HEK293 (cell line): ENCODE measurements around the gene MRPS18A.
A peak's percentile ranks its signal among the peaks of the same experiment; 100 is the strongest.

Experiments
- FEZF1 ChIP-seq: fragments of 450-650 bp; formaldehyde crosslinking; IDR thresholded peaks from 2 replicates; pipeline ENCODE4 v1.5.1; 2016; ENCODE audit warnings: missing biosample characterization, missing genetic modification characterization
- KLF7 ChIP-seq: fragments of 450-650 bp; formaldehyde crosslinking; IDR thresholded peaks from 2 replicates; pipeline ENCODE4 v1.5.1; 2016; ENCODE audit warnings: missing biosample characterization, missing genetic modification characterization, borderline replicate concordance
- MEIS1 ChIP-seq: sonication (generic); formaldehyde crosslinking; IDR thresholded peaks from 2 replicates; pipeline ENCODE4 v1.8.1; 2022; ENCODE audit warnings: missing genetic modification reagents, mild to moderate bottlenecking, borderline replicate concordance
- SP7 ChIP-seq: fragments of 450-650 bp; formaldehyde crosslinking; IDR thresholded peaks from 2 replicates; pipeline ENCODE4 v1.5.1; 2016; ENCODE audit warnings: missing biosample characterization, missing genetic modification characterization
- TRIM28 ChIP-seq: IDR thresholded peaks from 2 replicates; pipeline ENCODE4 v1.6.1; 2011; ENCODE audit warnings: low read length, control low read depth, borderline replicate concordance
- ZBTB20 ChIP-seq: fragments of 450-650 bp; formaldehyde crosslinking; IDR thresholded peaks from 2 replicates; pipeline ENCODE4 v1.5.1; 2016; ENCODE audit warnings: missing biosample characterization, missing genetic modification characterization
- ZBTB7A ChIP-seq: fragments of 450-650 bp; formaldehyde crosslinking; IDR thresholded peaks from 2 replicates; pipeline ENCODE4 v1.5.1; 2016; ENCODE audit warnings: low read depth, missing biosample characterization, missing genetic modification characterization
- ZBTB8A ChIP-seq: fragments of 450-650 bp; formaldehyde crosslinking; IDR thresholded peaks from 2 replicates; pipeline ENCODE4 v1.5.1; 2016; ENCODE audit warnings: missing biosample characterization, missing genetic modification characterization
- ZNF184 ChIP-seq: fragments of 450-650 bp; IDR thresholded peaks from 2 replicates; pipeline ENCODE4 v1.5.1; 2018; ENCODE audit warnings: missing biosample characterization, mild to moderate bottlenecking, missing genetic modification characterization
- ZNF19 ChIP-seq: fragments of 450-650 bp; formaldehyde crosslinking; IDR thresholded peaks from 2 replicates; pipeline ENCODE4; 2016; ENCODE audit warnings: missing biosample characterization, missing genetic modification characterization, low read depth
- ZNF211 ChIP-seq: fragments of 450-650 bp; formaldehyde crosslinking; IDR thresholded peaks from 2 replicates; pipeline ENCODE4 v1.5.1; 2016; ENCODE audit warnings: low read depth, missing biosample characterization, missing genetic modification characterization
- ZNF311 ChIP-seq: fragments of 450-650 bp; formaldehyde crosslinking; IDR thresholded peaks from 2 replicates; pipeline ENCODE4 v1.5.1; 2017; ENCODE audit warnings: missing biosample characterization, missing genetic modification characterization, borderline replicate concordance
- ZNF514 ChIP-seq: fragments of 450-650 bp; formaldehyde crosslinking; IDR thresholded peaks from 2 replicates; pipeline ENCODE4 v1.5.1; 2016; ENCODE audit warnings: missing biosample characterization, missing genetic modification characterization
- ZNF530 ChIP-seq: fragments of 450-650 bp; formaldehyde crosslinking; IDR thresholded peaks from 2 replicates; pipeline ENCODE4 v1.5.1; 2016; ENCODE audit warnings: low read depth, missing biosample characterization, missing genetic modification characterization
- ZNF548 ChIP-seq: fragments of 450-650 bp; formaldehyde crosslinking; IDR thresholded peaks from 2 replicates; pipeline ENCODE4 v1.5.1; 2016; ENCODE audit warnings: missing biosample characterization, missing genetic modification characterization
- ZNF585B ChIP-seq: fragments of 450-650 bp; formaldehyde crosslinking; IDR thresholded peaks from 2 replicates; pipeline ENCODE4 v1.5.1; 2016; ENCODE audit warnings: missing biosample characterization, missing genetic modification characterization
- ZNF610 ChIP-seq: fragments of 450-650 bp; formaldehyde crosslinking; IDR thresholded peaks from 2 replicates; pipeline ENCODE4 v1.5.1; 2016; ENCODE audit warnings: missing biosample characterization, missing genetic modification characterization, borderline replicate concordance
- ZNF670 ChIP-seq: fragments of 450-650 bp; formaldehyde crosslinking; IDR thresholded peaks from 2 replicates; pipeline ENCODE4 v1.5.1; 2016; ENCODE audit warnings: missing biosample characterization, missing genetic modification characterization, low read depth
- ZNF701 ChIP-seq: fragments of 450-650 bp; formaldehyde crosslinking; IDR thresholded peaks from 2 replicates; pipeline ENCODE4 v1.5.1; 2016; ENCODE audit warnings: missing biosample characterization, missing genetic modification characterization
- ZNF830 ChIP-seq: fragments of 450-650 bp; IDR thresholded peaks from 2 replicates; pipeline ENCODE4 v1.5.0; 2018; ENCODE audit warnings: missing biosample characterization, missing genetic modification characterization, low read depth, mild to moderate bottlenecking, moderate library complexity
- ZNF837 ChIP-seq: fragments of 450-650 bp; formaldehyde crosslinking; IDR thresholded peaks from 2 replicates; pipeline ENCODE4 v1.5.1; 2016; ENCODE audit warnings: missing biosample characterization, missing genetic modification characterization
- TF ChIP-seq, protein P1 (sequence below): fragments of 450-650 bp; formaldehyde crosslinking; IDR thresholded peaks from 2 replicates; pipeline ENCODE4 v1.5.1; 2017; ENCODE audit warnings: missing biosample characterization, missing genetic modification characterization
- TF ChIP-seq, protein P2 (sequence below): fragments of 450-650 bp; formaldehyde crosslinking; IDR thresholded peaks from 2 replicates; pipeline ENCODE4 v1.5.1; 2017; ENCODE audit warnings: missing biosample characterization, missing genetic modification characterization
- TF ChIP-seq, protein P3 (sequence below): fragments of 450-650 bp; formaldehyde crosslinking; IDR thresholded peaks from 2 replicates; pipeline ENCODE4 v1.5.0; 2017; ENCODE audit warnings: missing biosample characterization, missing genetic modification characterization, borderline replicate concordance
- TF ChIP-seq, protein P4 (sequence below): fragments of 450-650 bp; formaldehyde crosslinking; IDR thresholded peaks from 2 replicates; pipeline ENCODE4 v1.5.1; 2016; ENCODE audit warnings: missing biosample characterization, missing genetic modification characterization
- TF ChIP-seq, protein P5 (sequence below): fragments of 450-650 bp; formaldehyde crosslinking; optimal IDR thresholded peaks from 2 replicates; pipeline ENCODE3; 2016; ENCODE audit warnings: missing biosample characterization, mild to moderate bottlenecking, missing genetic modification characterization
- TF ChIP-seq, protein P6 (sequence below): fragments of 450-650 bp; formaldehyde crosslinking; IDR thresholded peaks from 2 replicates; pipeline ENCODE4 v1.5.1; 2016; ENCODE audit warnings: missing biosample characterization, missing genetic modification characterization

MRPS18A gene

DNA sequence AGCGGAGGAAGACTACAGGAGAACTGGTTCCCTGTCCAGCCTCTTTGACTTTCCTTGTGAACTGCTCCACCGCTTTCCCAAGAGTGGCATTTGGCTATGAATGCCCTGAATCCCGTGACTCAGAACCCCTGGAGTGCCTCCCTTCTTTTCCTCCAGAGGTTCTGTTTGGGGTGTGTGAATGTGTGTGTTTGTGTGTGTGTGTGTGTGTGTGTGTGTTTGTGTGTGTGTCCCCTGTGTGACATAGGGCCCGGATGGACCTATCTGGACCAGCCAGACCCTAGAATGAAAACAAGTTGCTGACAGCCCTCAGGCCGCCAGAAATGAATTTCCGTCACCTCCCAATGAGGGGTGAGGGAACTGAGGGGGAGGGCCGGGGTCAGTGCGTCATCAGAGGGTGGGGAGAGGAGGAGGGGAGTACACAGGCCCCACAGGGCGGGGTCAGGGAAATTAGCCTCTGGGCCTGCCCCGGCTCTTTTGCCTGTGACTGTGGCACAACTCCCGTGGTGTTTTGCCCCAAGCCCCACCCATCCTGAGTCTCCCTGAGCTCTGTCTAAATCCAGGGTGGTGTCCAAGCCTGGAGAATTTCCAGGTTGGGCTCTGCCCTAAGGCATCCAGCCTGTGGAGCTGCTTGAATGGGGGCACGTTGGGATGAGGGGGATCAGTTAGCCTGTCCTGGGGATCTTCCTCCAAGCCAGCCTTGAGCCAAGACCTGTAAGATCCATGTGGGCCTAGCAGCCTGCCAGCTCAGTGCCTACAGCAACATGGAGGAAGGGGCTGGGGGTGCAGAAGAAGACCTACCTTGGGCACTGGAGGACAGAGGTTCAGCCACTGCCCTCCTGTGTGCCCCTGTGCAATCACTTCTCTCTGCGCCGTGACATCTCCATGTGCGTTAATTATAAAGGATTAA, 15.2 kb upstream of the MRPS18A start (continued):
- TF ChIP-seq, protein P1, sequence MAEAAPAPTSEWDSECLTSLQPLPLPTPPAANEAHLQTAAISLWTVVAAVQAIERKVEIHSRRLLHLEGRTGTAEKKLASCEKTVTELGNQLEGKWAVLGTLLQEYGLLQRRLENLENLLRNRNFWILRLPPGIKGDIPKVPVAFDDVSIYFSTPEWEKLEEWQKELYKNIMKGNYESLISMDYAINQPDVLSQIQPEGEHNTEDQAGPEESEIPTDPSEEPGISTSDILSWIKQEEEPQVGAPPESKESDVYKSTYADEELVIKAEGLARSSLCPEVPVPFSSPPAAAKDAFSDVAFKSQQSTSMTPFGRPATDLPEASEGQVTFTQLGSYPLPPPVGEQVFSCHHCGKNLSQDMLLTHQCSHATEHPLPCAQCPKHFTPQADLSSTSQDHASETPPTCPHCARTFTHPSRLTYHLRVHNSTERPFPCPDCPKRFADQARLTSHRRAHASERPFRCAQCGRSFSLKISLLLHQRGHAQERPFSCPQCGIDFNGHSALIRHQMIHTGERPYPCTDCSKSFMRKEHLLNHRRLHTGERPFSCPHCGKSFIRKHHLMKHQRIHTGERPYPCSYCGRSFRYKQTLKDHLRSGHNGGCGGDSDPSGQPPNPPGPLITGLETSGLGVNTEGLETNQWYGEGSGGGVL (tag by site-specific recombination), result peak; percentile 94
- TF ChIP-seq ZBTB20 (tag by site-specific recombination), result peak; percentile 82; the same call in 1 of the 2 replicates
- TF ChIP-seq, protein P2, sequence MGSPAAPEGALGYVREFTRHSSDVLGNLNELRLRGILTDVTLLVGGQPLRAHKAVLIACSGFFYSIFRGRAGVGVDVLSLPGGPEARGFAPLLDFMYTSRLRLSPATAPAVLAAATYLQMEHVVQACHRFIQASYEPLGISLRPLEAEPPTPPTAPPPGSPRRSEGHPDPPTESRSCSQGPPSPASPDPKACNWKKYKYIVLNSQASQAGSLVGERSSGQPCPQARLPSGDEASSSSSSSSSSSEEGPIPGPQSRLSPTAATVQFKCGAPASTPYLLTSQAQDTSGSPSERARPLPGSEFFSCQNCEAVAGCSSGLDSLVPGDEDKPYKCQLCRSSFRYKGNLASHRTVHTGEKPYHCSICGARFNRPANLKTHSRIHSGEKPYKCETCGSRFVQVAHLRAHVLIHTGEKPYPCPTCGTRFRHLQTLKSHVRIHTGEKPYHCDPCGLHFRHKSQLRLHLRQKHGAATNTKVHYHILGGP (tag by site-specific recombination), result no peak
- TF ChIP-seq ZNF670 (tag by site-specific recombination), result 0 out of 2 replicates have a peak, but pooled peaks have one; percentile 48
- TF ChIP-seq ZNF311, result no peak
- TF ChIP-seq, protein P3, sequence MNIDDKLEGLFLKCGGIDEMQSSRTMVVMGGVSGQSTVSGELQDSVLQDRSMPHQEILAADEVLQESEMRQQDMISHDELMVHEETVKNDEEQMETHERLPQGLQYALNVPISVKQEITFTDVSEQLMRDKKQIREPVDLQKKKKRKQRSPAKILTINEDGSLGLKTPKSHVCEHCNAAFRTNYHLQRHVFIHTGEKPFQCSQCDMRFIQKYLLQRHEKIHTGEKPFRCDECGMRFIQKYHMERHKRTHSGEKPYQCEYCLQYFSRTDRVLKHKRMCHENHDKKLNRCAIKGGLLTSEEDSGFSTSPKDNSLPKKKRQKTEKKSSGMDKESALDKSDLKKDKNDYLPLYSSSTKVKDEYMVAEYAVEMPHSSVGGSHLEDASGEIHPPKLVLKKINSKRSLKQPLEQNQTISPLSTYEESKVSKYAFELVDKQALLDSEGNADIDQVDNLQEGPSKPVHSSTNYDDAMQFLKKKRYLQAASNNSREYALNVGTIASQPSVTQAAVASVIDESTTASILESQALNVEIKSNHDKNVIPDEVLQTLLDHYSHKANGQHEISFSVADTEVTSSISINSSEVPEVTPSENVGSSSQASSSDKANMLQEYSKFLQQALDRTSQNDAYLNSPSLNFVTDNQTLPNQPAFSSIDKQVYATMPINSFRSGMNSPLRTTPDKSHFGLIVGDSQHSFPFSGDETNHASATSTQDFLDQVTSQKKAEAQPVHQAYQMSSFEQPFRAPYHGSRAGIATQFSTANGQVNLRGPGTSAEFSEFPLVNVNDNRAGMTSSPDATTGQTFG (tag by site-specific recombination), result no peak; the same call in 1 of the 2 replicates
- TF ChIP-seq ZNF701 (tag by site-specific recombination), result no peak
- peak; percentile 98 for TF ChIP-seq SP7 (tag by site-specific recombination)
- no peak for TF ChIP-seq ZNF530 (tag by site-specific recombination)
- no peak for TF ChIP-seq ZNF585B (tag by site-specific recombination)
- TF ChIP-seq ZNF19 (tag by site-specific recombination), result no peak
- no peak for TF ChIP-seq ZNF830
- no peak for TF ChIP-seq TRIM28
- peak; percentile 85 for TF ChIP-seq KLF7 (tag by site-specific recombination)
- TF ChIP-seq ZBTB8A (tag by site-specific recombination), result peak; percentile 66; the same call in 1 of the 2 replicates
- 0 out of 2 replicates have a peak, but pooled peaks have one; percentile 56 for TF ChIP-seq ZNF211 (tag by site-specific recombination)
- TF ChIP-seq, protein P4, sequence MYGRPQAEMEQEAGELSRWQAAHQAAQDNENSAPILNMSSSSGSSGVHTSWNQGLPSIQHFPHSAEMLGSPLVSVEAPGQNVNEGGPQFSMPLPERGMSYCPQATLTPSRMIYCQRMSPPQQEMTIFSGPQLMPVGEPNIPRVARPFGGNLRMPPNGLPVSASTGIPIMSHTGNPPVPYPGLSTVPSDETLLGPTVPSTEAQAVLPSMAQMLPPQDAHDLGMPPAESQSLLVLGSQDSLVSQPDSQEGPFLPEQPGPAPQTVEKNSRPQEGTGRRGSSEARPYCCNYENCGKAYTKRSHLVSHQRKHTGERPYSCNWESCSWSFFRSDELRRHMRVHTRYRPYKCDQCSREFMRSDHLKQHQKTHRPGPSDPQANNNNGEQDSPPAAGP (tag by site-specific recombination), result peak; percentile 97
- TF ChIP-seq, protein P5, sequence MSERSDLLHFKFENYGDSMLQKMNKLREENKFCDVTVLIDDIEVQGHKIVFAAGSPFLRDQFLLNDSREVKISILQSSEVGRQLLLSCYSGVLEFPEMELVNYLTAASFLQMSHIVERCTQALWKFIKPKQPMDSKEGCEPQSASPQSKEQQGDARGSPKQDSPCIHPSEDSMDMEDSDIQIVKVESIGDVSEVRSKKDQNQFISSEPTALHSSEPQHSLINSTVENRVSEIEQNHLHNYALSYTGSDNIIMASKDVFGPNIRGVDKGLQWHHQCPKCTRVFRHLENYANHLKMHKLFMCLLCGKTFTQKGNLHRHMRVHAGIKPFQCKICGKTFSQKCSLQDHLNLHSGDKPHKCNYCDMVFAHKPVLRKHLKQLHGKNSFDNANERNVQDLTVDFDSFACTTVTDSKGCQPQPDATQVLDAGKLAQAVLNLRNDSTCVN (tag by site-specific recombination), result no peak
- TF ChIP-seq ZNF837 (tag by site-specific recombination), result no peak
- TF ChIP-seq ZNF548 (tag by site-specific recombination), result no peak
- TF ChIP-seq, protein P6, sequence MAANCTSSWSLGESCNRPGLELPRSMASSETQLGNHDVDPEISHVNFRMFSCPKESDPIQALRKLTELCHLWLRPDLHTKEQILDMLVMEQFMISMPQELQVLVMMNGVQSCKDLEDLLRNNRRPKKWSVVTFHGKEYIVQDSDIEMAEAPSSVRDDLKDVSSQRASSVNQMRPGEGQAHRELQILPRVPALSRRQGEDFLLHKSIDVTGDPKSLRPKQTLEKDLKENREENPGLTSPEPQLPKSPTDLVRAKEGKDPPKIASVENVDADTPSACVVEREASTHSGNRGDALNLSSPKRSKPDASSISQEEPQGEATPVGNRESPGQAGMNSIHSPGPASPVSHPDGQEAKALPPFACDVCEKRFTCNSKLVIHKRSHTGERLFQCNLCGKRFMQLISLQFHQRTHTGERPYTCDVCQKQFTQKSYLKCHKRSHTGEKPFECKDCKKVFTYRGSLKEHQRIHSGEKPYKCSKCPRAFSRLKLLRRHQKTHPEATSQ (tag by site-specific recombination), result no peak; the same call in 1 of the 2 replicates
- no peak for TF ChIP-seq MEIS1
- no peak for TF ChIP-seq ZNF184 (tag by site-specific recombination)
- TF ChIP-seq ZBTB7A (tag by site-specific recombination), result no peak
- peak; percentile 34; the same call in 1 of the 2 replicates for TF ChIP-seq FEZF1 (tag by site-specific recombination)
- no peak for TF ChIP-seq ZNF514 (tag by site-specific recombination)
- TF ChIP-seq ZNF610 (tag by site-specific recombination), result no peak
